Cerebellar cortex (tissue), 1 donor: Measurements from ENCODE around the gene TRPM3.
A peak's percentile ranks its signal among the peaks of the same experiment; 100 is the strongest.
"Not testable (repeated sequence)": the region's sequence is repeated elsewhere in the genome, so short reads cannot be mapped to it uniquely, and the experiment has no call there.

Source experiments
- DNase-seq: peaks from one replicate; pipeline ENCODE4 v3.0.0-alpha.2; 2015; ENCODE audit warnings: low spot score

TRPM3 gene

GRCh38 chr9:70654144-70654543, 467.3 kb downstream of the TRPM3 start:
- no peak for DNase-seq

- DNase-seq, result not testable (repeated sequence)
Measured at GRCh38 chr9:70644627-70645026, 476.8 kb downstream of the TRPM3 start.

GRCh38 chr9:70642341-70642740, 479.1 kb downstream of the TRPM3 start:
- peak; percentile 58 for DNase-seq

- peak; percentile 30 for DNase-seq
Measured at GRCh38 chr9:70641631-70642030, 479.8 kb downstream of the TRPM3 start.

- peak; percentile 21 for DNase-seq
Measured at GRCh38 chr9:70641031-70641430, 480.4 kb downstream of the TRPM3 start.

- DNase-seq, result peak; percentile 96
Measured at GRCh38 chr9:70639853-70640814, 481.3 kb downstream of the TRPM3 start.

- DNase-seq, result no peak
Measured at GRCh38 chr9:70635790-70636189, 485.6 kb downstream of the TRPM3 start.

- peak; percentile 79 for DNase-seq
Measured at GRCh38 chr9:70634696-70635095, 486.7 kb downstream of the TRPM3 start.

- DNase-seq, result no peak
Measured at GRCh38 chr9:70630971-70631370, 490.4 kb downstream of the TRPM3 start.

GRCh38 chr9:70629080-70629685, 492.2 kb downstream of the TRPM3 start:
- DNase-seq, result not testable (repeated sequence)

- no peak for DNase-seq
Measured at GRCh38 chr9:70625078-70625477, 496.3 kb downstream of the TRPM3 start.

GRCh38 chr9:70618784-70619183, 502.6 kb downstream of the TRPM3 start:
- DNase-seq, result no peak

- DNase-seq, result no peak
Measured at GRCh38 chr9:70617033-70617828, 504.2 kb downstream of the TRPM3 start.

- DNase-seq, result peak; percentile 42
Measured at GRCh38 chr9:70616228-70616990, 505.0 kb downstream of the TRPM3 start.

- DNase-seq, result no peak
Measured at GRCh38 chr9:70615464-70616138, 505.8 kb downstream of the TRPM3 start.

GRCh38 chr9:70614786-70615463, 506.5 kb downstream of the TRPM3 start:
- DNase-seq, result peak; percentile 90

GRCh38 chr9:70613024-70613768, 508.2 kb downstream of the TRPM3 start:
- no peak for DNase-seq

- no peak for DNase-seq
Measured at GRCh38 chr9:70610287-70610644, 511.2 kb downstream of the TRPM3 start.

GRCh38 chr9:70609542-70610286, 511.7 kb downstream of the TRPM3 start:
- DNase-seq, result no peak
